ENCODE data around the gene TSSK2.

DNA sequence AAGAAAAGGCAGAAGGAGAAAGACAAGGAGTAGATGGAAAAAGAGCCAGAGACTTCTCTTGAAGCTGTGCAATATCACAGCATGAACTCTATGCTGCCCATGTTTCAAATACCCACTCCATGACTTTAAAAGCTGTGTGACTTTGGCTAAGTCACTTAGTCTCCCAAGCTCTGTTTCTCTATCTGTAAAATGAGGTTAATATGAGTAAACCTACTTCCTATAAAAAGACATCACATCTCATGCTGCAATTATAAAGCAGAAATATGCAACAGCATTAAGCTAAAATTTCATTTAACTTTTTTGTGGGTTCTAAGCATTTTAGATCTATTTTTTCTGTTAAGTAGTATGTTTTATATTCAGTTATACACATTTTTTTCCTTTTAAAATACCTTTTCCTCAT lies 20.5 kb upstream of the TSSK2 start:
- TF ChIP-seq ZBTB7A (IDR thresholded peaks at IDR 0.05; ENCODE audit: low read depth), result no peak
- TF ChIP-seq YY1 (IDR thresholded peaks at IDR 0.05; ENCODE audit: low read depth), result no peak
- no peak for TF ChIP-seq CREB1 (IDR thresholded peaks at IDR 0.05; ENCODE audit: low read depth)
- TF ChIP-seq RAD21 (IDR thresholded peaks at IDR 0.05; ENCODE audit: low read depth), result no peak
- TF ChIP-seq, protein P1, sequence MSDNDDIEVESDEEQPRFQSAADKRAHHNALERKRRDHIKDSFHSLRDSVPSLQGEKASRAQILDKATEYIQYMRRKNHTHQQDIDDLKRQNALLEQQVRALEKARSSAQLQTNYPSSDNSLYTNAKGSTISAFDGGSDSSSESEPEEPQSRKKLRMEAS (IDR thresholded peaks at IDR 0.05), result no peak
- TF ChIP-seq TAF1 (IDR thresholded peaks at IDR 0.05; ENCODE audit: low read depth), result no peak
- TF ChIP-seq, protein P2, sequence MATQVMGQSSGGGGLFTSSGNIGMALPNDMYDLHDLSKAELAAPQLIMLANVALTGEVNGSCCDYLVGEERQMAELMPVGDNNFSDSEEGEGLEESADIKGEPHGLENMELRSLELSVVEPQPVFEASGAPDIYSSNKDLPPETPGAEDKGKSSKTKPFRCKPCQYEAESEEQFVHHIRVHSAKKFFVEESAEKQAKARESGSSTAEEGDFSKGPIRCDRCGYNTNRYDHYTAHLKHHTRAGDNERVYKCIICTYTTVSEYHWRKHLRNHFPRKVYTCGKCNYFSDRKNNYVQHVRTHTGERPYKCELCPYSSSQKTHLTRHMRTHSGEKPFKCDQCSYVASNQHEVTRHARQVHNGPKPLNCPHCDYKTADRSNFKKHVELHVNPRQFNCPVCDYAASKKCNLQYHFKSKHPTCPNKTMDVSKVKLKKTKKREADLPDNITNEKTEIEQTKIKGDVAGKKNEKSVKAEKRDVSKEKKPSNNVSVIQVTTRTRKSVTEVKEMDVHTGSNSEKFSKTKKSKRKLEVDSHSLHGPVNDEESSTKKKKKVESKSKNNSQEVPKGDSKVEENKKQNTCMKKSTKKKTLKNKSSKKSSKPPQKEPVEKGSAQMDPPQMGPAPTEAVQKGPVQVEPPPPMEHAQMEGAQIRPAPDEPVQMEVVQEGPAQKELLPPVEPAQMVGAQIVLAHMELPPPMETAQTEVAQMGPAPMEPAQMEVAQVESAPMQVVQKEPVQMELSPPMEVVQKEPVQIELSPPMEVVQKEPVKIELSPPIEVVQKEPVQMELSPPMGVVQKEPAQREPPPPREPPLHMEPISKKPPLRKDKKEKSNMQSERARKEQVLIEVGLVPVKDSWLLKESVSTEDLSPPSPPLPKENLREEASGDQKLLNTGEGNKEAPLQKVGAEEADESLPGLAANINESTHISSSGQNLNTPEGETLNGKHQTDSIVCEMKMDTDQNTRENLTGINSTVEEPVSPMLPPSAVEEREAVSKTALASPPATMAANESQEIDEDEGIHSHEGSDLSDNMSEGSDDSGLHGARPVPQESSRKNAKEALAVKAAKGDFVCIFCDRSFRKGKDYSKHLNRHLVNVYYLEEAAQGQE (IDR thresholded peaks at IDR 0.05; ENCODE audit: low read depth), result no peak
- no peak for TF ChIP-seq CEBPB (IDR thresholded peaks at IDR 0.05)
- TF ChIP-seq EP300 (IDR thresholded peaks at IDR 0.05; ENCODE audit: borderline replicate concordance), result no peak
- TF ChIP-seq TEAD4 (IDR thresholded peaks at IDR 0.05), result no peak
- TF ChIP-seq EGR1 (IDR thresholded peaks at IDR 0.05), result no peak
- no peak for TF ChIP-seq FOXM1 (IDR thresholded peaks at IDR 0.05; ENCODE audit: borderline replicate concordance, low read depth)
- TF ChIP-seq, protein P3, sequence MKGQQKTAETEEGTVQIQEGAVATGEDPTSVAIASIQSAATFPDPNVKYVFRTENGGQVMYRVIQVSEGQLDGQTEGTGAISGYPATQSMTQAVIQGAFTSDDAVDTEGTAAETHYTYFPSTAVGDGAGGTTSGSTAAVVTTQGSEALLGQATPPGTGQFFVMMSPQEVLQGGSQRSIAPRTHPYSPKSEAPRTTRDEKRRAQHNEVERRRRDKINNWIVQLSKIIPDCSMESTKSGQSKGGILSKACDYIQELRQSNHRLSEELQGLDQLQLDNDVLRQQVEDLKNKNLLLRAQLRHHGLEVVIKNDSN (IDR thresholded peaks at IDR 0.05), result no peak

Measured in Ishikawa (cell line).